A549 (cell line): Measurements from ENCODE around the gene CBARP.

Experiments
- POLR2A ChIP-seq: IDR thresholded peaks from 2 replicates; pipeline ENCODE4 v1.6.1; 2012; ENCODE audit warnings: mild to moderate bottlenecking, low read length
- TF ChIP-seq, protein P1 (sequence below): fragments of >200 bp; sonication (Bioruptor Twin); formaldehyde crosslinking; IDR thresholded peaks from 3 replicates; pipeline ENCODE4 v1.5.1; 2016

DNA sequence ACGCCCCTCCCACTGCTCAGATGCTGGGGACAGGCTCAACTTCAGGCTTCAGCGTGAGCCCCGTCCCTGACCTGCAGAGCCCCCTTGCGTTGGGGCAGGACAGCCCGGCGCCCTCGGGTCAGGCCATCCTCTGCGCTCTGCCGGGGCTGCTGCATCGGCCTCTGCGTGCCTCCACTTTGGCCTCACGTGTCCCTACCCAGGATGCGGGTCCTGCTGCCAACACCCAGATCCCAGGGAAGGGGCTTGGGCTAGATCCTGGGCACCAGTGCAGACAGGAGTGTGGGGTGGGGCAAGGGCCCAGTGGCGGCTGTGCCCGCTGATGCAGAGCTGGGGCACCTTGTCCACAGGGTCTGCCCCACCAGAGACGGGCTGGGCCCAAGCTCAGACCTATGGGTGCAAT lies 13.0 kb downstream of the CBARP start:
- TF ChIP-seq POLR2A = no peak
- TF ChIP-seq, protein P1, sequence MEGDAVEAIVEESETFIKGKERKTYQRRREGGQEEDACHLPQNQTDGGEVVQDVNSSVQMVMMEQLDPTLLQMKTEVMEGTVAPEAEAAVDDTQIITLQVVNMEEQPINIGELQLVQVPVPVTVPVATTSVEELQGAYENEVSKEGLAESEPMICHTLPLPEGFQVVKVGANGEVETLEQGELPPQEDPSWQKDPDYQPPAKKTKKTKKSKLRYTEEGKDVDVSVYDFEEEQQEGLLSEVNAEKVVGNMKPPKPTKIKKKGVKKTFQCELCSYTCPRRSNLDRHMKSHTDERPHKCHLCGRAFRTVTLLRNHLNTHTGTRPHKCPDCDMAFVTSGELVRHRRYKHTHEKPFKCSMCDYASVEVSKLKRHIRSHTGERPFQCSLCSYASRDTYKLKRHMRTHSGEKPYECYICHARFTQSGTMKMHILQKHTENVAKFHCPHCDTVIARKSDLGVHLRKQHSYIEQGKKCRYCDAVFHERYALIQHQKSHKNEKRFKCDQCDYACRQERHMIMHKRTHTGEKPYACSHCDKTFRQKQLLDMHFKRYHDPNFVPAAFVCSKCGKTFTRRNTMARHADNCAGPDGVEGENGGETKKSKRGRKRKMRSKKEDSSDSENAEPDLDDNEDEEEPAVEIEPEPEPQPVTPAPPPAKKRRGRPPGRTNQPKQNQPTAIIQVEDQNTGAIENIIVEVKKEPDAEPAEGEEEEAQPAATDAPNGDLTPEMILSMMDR = no peak
